Kidney glomerular epithelial cell (primary cell): ENCODE measurements around the gene SLCO3A1.

Experiments
- DNase-seq: peaks from one replicate; lab custom pipeline; 2025; lab: John Stamatoyannopoulos, UW

The SLCO3A1 gene

GRCh38 chr15:91912336-91912735 lies 58.8 kb downstream of the SLCO3A1 start:
- no peak for DNase-seq

DNA sequence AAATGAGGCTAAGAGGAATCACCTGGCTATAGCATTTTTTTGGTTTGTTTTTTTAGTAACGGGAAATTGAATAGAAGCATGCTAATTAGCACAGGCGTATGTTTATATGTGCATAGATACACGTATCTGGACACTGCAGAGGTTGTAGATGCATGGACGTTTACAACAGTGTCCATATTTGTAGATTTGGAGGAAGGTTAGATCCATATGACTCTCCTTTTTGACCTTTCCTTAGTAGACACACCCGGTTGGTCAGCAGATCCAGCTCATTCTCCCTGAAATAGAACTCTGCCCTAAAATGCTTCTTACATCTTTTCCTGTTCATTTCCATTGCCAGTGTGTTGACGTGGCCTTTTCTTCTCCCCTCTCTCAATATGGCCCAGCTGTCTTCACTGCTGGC lies 60.1 kb downstream of the SLCO3A1 start:
- no peak for DNase-seq

DNA sequence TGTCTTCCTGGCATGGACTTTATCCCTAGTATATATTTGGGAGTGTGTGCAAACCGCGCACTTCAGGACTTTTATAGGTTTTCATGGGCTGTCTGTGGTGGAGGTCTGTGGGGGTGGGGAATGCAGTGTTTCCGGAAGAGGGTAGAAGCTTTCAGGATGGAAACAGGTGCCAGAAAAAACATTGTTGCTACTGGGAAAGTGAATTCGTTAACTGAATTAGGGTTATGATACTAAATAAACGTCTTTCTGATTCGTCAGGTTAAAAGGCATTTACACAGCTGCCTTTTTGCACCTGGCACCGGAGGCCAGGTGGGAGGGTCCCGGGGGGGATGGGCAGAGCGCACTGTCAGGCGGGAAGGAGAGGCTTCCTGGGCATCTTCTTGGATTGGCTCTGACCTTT lies 62.1 kb downstream of the SLCO3A1 start:
- no peak for DNase-seq

- no peak for DNase-seq
These were observed 62.5 kb downstream of the SLCO3A1 start for GRCh38 chr15:91916051-91916450.

DNA sequence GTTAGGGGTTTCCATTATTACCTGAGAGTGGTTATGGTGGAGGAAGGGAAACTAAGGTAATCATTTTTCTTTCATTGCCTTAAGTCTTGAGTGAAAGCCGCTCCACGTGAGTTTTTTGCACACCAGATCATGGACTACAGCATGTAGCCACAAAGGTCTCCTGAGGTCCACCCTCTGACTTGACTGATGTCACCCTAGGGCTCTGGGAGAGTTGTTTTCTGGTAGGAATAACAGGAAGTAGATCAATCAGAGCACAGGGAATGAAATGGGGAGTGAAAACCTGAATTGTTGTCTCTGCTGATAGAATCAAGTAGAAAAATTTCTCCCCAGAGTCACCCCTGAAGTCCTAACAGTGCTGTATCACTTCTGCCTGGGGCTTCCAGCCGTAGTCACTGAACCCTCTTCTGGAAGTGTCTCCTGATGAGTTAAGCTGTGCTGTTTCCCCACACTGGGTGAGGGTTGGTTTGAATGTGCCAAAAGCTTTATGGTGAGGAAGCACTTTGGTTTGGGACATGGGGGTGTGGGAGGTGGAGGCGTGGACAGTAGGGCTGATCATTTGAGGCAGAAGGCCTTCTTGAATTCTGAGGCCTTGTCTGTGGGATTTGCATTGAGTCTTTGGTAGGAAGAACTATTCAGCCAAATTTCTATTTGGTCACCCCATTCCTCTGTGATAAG lies 64.3 kb downstream of the SLCO3A1 start:
- no peak for DNase-seq

DNA sequence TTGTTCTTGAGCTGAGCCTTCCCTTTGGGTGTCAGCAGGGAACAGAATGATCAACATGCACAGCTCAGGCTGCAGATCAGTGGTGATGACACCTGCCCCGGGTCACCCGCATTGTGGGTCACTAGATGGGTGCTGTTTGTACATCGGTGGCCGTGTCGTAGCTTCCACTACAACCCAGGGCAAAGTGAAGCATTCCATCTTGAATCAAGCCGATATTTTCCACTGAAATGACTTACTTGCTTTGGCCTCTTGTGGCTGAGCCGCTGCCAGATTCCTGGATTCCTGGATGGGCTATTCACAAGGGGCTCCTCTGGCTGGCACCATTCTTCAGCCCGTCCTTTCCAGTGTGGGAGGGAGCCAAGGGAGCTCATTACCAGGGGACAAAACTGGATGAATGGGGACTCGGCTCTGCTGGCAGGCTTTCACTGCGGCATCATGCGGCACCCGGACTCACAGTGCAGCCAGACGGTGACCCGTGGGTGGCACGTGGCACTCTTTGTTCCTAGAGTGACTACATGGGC lies 65.6 kb downstream of the SLCO3A1 start:
- no peak for DNase-seq

GRCh38 chr15:91921188-91921842 lies 67.8 kb downstream of the SLCO3A1 start:
- no peak for DNase-seq

GRCh38 chr15:91921843-91922198 lies 68.3 kb downstream of the SLCO3A1 start:
- no peak for DNase-seq

DNA sequence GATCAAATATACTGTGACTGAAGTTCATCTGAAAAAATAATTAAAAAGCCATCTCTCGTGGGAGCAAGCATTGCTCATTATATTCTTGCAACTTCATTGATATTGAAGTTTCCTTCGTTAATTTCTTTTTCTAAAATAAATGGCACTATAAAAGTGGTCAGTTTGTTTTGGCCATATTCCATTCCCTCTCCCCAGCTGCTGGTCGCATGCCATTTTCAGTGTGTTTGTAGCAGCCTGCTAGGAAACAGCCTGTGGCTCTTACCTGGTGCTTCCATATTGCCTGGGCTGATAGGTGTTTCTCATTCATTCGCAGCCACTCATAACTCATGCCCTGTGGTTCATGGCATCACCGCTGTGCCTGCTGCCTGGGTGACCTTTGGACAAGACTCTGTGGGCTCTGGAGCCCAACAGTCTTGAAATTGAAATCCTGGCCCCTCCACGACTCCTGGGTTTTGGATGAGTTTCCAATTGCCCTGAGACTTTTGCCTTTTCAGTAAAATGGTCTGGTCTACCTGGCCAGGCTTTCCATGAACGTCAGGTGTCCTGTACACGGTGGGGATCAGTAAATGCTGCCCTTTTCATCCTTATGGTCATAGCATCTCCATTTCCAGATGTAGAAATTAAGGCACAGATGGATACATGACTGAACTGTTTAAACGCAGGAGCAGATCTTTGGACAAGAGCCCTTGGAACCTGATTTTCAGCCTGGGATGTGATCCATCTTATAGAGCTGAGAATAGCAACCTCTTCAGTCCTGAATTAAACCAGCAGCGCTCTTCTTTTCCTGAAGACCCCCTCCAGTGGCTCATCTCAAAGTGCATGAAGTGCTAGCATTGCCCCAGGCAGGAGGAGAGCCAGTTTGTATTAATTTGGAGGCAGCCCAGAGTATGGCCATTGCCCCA lies 69.4 kb downstream of the SLCO3A1 start:
- no peak for DNase-seq

GRCh38 chr15:91924183-91924582 lies 70.7 kb downstream of the SLCO3A1 start:
- no peak for DNase-seq

DNA sequence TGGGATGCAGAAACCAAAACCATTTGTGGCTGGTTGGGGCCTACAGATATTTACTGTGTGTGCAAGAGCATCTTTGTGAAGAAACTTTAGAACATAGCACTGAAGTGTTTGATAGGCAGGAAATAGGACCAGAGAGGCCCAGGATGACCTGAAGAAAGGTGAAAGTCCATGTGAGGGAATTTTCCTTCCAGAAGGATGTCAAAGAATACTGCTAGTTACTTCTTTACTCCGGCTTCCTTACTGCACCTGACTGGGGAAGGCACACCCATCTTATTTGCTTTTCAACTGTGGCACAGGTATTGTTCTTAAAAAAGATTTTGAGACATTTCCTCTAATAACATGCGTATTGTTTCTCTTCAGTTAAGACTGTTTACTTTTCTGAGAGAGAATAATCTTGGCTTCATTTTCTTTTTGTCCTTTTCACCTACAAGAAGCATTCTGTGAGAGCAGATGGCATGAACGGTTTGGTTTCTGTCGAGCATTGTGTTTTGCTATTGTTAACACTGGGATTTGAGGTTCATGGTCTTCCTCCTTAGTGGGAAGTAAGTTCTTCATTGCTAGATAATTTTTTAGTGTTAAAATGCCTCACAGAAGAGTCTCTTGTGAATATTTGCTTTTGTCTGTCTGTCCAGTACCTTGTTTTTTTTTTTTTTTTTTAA lies 71.5 kb downstream of the SLCO3A1 start:
- DNase-seq, result no peak

GRCh38 chr15:91925794-91926193 lies 72.3 kb downstream of the SLCO3A1 start:
- DNase-seq, result no peak

DNA sequence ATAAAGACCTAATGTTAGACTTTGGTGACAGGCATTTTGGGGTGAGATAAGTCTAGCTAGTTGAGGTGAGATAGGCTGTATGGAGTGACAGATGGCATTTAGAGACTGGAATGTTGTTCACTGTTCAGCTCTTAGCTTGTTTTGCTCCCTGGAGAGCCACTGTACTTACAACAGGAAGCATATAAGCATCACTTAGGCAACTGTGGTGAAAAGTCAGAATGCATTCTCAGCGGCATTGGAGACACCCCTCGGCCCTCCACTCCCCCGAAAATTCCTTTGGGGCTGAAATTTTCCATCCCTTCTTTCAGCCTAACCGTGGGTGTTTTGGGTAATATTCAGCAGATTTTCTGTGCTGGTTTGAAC lies 73.4 kb downstream of the SLCO3A1 start:
- no peak for DNase-seq

DNA sequence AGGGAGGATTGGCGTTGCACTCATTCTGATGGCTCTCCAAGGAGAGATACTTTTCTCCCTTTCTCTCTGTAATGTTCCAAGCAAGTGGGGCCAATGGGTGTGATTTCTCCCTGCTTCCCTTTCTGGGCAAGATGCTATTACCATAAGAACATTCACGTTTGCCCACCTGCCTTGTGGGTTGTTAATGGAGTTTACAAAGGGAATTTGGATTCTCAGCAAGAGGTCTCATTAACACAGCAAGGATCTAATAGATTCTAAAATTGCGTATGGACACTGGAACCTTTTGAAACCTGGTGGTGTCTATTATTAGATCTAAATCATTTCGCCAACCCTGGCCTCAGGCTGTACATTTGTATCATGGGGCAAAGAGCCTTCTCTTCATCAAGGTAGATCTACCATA lies 74.1 kb downstream of the SLCO3A1 start:
- no peak for DNase-seq

DNA sequence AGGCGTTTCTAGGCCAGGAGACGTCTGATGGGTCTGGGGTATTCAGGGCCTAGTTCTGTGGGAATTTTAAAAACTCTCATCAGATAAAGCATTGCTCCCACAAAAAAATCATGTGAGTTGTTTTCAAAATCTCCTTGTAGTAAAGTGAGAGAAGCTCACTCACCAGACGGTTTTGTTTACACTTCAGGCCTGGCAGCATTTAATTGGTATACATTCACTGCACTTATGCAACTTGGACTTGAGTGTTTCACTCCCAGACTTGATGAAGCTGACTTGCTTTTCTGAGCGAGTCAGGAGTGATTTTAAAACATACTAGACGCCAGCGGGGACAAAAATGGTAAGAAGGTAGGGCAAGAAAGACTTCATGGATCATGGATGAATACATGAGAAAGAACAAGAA lies 75.2 kb downstream of the SLCO3A1 start:
- no peak for DNase-seq

- no peak for DNase-seq
These were observed 76.0 kb downstream of the SLCO3A1 start for GRCh38 chr15:91929509-91929908.

DNA sequence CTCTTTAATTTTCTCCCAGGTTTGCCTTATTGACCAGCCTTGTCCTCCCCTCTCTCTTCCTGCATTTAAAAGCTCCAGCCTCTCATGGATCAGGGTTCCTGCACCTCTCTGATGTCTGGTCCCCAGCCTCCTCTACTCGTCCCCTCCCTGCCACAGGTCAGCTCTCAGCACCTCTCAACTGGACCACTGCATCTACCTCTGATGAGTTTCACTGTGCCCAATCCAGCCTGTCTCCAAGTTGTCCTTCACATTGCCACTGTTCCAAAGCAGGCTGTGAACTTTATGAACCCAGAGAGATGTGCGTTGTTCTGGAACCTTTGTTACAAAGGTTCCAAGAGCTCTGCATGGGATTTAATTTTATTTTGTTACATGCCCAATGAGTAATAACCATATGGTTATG lies 76.6 kb downstream of the SLCO3A1 start:
- no peak for DNase-seq

- no peak for DNase-seq
These were observed 82.8 kb downstream of the SLCO3A1 start for GRCh38 chr15:91936182-91936775.

GRCh38 chr15:91936927-91937326 lies 83.4 kb downstream of the SLCO3A1 start:
- no peak for DNase-seq

- DNase-seq, result no peak
These were observed 84.6 kb downstream of the SLCO3A1 start for GRCh38 chr15:91938136-91938535.

DNA sequence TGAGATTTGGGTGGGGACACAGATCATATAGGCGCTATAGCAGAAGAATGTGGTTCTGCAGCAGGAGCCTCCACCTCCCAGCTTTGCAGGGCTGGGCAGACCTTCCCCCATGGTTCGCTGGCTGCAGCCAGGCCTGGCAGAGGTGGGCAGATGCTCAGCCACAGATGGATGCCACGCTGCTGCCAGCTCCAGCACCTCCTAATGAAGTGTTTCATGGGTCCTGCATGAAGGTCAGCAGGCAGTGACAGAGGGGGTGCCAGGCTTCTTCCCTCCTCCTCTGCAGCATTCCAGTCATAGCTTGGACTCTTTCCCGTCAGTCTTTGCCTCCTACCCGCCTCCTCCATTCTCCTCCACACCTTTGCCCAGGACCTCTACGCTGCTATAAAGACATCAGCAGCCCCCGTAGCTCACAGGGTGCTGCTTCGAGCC lies 85.9 kb downstream of the SLCO3A1 start:
- DNase-seq, result peak; percentile 65
